ENCODE data around the gene IGF1. TPM values are rescaled to one million over a fixed set of nuclear protein-coding genes. Genes with fewer than 3 reads are reported as not detected.

IGF1 gene
- total and polyA plus RNA-seq, 9 of the 15 experiments (the other 6 are each of a cell fraction or from before 2014, with no cell fraction given): 3.7 to 13.9 (median 4.5) TPM

DNA sequence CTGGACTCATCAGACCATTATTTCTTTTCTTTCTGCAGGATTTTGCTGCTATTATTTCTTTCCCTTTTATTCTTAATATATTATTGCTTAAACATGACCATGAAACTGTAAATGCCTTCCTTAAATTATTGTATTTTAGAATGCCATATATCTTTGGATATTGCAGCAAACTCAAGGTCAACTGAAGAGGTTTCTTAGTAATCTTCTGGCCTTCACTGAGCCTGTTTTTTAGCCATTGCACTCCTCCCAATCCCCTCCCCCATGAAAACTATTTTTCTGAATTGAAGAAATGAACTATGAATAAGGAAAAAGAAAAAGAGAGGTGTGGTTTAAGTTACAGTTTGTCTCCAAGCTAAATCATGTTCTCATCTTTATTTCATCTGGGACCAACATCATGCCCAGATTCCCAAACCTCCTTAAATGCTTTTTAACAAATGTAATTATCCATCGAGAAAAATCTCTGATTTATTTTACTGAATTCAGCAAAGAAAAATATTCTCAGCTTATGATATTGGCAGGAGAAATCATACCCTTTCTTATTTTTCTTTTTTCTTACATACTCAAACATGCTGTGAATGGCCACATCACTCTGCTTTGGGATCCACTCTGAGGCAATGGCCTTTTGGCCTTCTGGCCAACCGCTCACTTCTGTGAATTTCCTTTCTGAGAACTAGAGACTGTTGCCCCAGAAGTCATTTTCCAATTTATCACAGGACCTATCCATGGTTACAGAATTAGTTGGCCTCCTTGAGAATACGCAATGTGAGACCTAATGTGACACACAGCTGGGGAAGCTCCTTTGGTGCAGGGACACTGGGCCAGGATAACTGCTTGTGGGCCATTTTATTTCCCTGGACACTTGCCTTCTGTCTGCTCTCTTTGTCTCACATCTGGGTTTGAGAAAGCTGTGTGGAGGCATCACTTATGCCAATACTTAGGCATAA lies 50.9 kb downstream of the IGF1 start (continued):
- TF ChIP-seq, protein P1, sequence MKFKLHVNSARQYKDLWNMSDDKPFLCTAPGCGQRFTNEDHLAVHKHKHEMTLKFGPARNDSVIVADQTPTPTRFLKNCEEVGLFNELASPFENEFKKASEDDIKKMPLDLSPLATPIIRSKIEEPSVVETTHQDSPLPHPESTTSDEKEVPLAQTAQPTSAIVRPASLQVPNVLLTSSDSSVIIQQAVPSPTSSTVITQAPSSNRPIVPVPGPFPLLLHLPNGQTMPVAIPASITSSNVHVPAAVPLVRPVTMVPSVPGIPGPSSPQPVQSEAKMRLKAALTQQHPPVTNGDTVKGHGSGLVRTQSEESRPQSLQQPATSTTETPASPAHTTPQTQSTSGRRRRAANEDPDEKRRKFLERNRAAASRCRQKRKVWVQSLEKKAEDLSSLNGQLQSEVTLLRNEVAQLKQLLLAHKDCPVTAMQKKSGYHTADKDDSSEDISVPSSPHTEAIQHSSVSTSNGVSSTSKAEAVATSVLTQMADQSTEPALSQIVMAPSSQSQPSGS (CRISPR knock-in tag; IDR thresholded peaks at IDR 0.05): no peak
- TF ChIP-seq NRF1 (conservative IDR thresholded peaks at IDR 0.05 in 1 of 2, IDR thresholded peaks at IDR 0.05 in 1 of 2): peak in 1 of 2 experiments; percentile 5; a peak in 1 of 4 replicates
- no peak; a peak in 1 of 4 replicates for TF ChIP-seq ARNT (IDR thresholded peaks at IDR 0.05)
- no peak for TF ChIP-seq TCF15 (CRISPR knock-in tag; IDR thresholded peaks at IDR 0.05)
- TF ChIP-seq CTBP1 (IDR thresholded peaks at IDR 0.05; ENCODE audit: borderline replicate concordance): peak; percentile 46; the same call in 1 of the 2 replicates
- TF ChIP-seq POLR2AphosphoS2 (IDR thresholded peaks at IDR 0.05; ENCODE audit: low read length): no peak
- 0 out of 2 replicates have a peak, but pooled peaks have one; percentile 57 for TF ChIP-seq EHMT2 (IDR thresholded peaks at IDR 0.05)
- TF ChIP-seq SRSF1 (IDR thresholded peaks at IDR 0.05; ENCODE audit: low read depth, low read length): no peak
- TF ChIP-seq, protein P2, sequence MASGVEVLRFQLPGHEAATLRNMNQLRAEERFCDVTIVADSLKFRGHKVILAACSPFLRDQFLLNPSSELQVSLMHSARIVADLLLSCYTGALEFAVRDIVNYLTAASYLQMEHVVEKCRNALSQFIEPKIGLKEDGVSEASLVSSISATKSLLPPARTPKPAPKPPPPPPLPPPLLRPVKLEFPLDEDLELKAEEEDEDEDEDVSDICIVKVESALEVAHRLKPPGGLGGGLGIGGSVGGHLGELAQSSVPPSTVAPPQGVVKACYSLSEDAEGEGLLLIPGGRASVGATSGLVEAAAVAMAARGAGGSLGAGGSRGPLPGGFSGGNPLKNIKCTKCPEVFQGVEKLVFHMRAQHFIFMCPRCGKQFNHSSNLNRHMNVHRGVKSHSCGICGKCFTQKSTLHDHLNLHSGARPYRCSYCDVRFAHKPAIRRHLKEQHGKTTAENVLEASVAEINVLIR (CRISPR knock-in tag; IDR thresholded peaks at IDR 0.05): no peak
- TF ChIP-seq CREBBP (IDR thresholded peaks at IDR 0.05; ENCODE audit: low read depth, low read length): no peak
- TF ChIP-seq HNRNPLL (IDR thresholded peaks at IDR 0.05; ENCODE audit: low read depth, low read length, poor library complexity, severe bottlenecking): no peak
- no peak for TF ChIP-seq TFAM (CRISPR knock-in tag; conservative IDR thresholded peaks at IDR 0.05)
- TF ChIP-seq CEBPZ (IDR thresholded peaks at IDR 0.05; ENCODE audit: borderline replicate concordance, low read depth, low read length): no peak
- TF ChIP-seq TCF3 (CRISPR knock-in tag; IDR thresholded peaks at IDR 0.05): no peak
- no peak for TF ChIP-seq NR2C2 (CRISPR knock-in tag; IDR thresholded peaks at IDR 0.05)
- peak; percentile 73 for TF ChIP-seq NR2C2 (tag; IDR thresholded peaks at IDR 0.05)
- peak; percentile 35; the same call in 1 of the 2 replicates for TF ChIP-seq CBFA2T3 (IDR thresholded peaks at IDR 0.05)
- peak; percentile 52; the same call in 1 of the 2 replicates for TF ChIP-seq RFX1 (IDR thresholded peaks at IDR 0.05)
- peak; percentile 99 for TF ChIP-seq CC2D1A (IDR thresholded peaks at IDR 0.05)
- no peak for TF ChIP-seq NFATC3 (IDR thresholded peaks at IDR 0.05)
- TF ChIP-seq, protein P3, sequence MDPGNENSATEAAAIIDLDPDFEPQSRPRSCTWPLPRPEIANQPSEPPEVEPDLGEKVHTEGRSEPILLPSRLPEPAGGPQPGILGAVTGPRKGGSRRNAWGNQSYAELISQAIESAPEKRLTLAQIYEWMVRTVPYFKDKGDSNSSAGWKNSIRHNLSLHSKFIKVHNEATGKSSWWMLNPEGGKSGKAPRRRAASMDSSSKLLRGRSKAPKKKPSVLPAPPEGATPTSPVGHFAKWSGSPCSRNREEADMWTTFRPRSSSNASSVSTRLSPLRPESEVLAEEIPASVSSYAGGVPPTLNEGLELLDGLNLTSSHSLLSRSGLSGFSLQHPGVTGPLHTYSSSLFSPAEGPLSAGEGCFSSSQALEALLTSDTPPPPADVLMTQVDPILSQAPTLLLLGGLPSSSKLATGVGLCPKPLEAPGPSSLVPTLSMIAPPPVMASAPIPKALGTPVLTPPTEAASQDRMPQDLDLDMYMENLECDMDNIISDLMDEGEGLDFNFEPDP (CRISPR knock-in tag; IDR thresholded peaks at IDR 0.05): no peak

Data from K562 (cell line).